Left renal cortex interstitium (tissue), 4 donors: Measurements from ENCODE around the gene RNF125. TPM values are rescaled to one million over a fixed set of nuclear protein-coding genes. Genes with fewer than 3 reads are reported as not detected.
A peak's percentile ranks its signal among the peaks of the same experiment; 100 is the strongest.
"Not testable (repeated sequence)": the region's sequence is repeated elsewhere in the genome, so short reads cannot be mapped to it uniquely, and the experiment has no call there.

Experiments
- DNase-seq, 4 donors: peaks; one replicate each; pipeline ENCODE4 v3.0.0-alpha.2; 2013; ENCODE audit warnings: low read depth in 4 of 4, low spot score in 2 of 4, missing footprints in 1 of 4
- polyA plus RNA-seq, 4 donors: library from polyadenylated mRNA; unstranded; fragments of 120-200 nt; gene quantifications; one replicate each; pipeline ENCODE4 v1.2.1, GENCODE V29; 2013; ENCODE audit not compliant: insufficient read length in 4 of 4

Gene RNF125
- 1 to 10 TPM; 1.9 to 3.3 (median 2.6) TPM for polyA plus RNA-seq

- DNase-seq = peak; percentile 56 to 76 (median 72)
Observed at GRCh38 chr18:32018331-32019250, at the start of gene RNF125. RNF125 (plus strand) TSS chr18:32018825; CDS start chr18:32018864, 39 bp downstream.

DNA sequence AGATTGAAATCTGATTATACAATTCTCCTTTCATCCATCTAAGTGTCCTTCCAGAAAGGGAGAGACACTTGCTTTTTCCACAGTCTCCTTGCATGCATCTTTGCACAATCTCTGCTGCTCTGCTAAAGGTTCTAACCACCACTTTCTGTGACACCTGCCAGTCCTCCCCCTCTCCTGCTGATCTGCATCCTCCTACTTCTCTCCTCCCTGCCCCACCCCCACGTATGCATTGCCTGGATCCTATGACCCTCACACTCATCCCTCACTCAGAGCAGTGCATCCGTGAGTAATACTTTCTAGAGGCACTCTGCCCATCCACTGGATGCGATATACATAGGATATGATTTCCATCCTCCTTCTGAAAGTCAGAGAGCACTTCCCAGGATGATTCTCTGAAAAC lies 48.0 kb upstream of the RNF125 start:
- no peak for DNase-seq

- DNase-seq = no peak
Observed at GRCh38 chr18:31973929-31974546, 44.6 kb upstream of the RNF125 start.

DNA sequence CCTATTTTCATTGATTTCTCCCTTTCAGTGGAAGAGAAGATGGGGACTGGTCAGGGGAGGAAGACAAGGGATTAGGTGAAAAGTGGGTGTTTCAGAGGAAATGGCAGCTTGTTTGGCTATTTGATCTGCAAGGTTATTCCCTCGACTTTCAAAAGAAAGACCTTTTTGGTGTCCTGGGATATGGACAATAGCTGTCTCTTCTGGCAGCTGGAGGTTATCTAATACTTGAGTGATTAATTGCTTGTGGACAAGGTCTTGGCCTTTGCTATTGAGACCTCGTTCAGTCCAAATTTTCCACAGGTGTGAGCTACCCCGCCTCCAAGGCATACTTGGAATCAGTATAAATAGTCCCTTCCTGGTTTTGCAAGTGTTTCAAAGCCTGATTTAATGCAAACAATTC lies 42.4 kb upstream of the RNF125 start:
- no peak for DNase-seq

GRCh38 chr18:31977270-31977872 lies 41.3 kb upstream of the RNF125 start:
- DNase-seq = peak in 2 of 4 donors; percentile 5 to 28

GRCh38 chr18:31978616-31979015 lies 40.0 kb upstream of the RNF125 start:
- DNase-seq = no peak

GRCh38 chr18:31979714-31980113 lies 38.9 kb upstream of the RNF125 start:
- DNase-seq = no peak

DNA sequence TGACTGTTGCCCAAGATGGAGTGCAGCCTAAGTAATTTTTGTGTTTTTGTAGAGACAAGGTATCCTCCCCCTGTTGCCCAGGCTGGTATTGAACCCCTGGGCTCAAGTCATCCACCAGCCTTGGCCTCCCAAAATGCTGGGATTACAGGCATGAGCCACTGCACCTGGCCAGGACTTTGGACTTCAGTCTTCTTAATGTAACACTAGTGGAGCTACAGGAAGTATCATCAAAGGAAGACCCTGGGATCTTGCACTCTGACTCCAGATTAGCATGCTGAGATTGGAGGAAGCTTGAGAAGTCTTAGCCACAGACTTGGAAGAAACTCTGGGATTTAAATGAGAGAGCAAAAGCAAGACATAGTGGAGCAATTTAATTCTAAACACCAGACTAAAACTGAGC lies 37.8 kb upstream of the RNF125 start:
- no peak for DNase-seq

DNA sequence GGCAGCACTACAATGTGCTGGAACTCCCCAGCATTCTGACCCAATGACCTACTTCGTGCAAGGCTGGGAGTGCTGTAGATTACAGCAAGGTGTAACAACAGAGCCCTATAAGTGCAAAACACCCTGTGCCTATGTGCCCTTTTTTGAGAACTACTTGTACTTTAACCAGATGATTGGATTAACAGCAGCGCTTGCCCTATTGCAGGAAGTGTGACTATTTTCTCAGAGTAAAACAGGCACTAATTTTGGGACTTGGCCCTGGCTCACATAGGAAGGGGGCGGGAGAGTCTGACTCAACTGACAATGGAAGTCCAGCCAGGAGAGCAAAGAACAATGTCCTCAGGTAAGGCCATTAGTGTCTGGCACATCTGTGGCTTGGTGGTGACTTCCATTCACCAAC lies 35.6 kb upstream of the RNF125 start:
- no peak for DNase-seq

DNA sequence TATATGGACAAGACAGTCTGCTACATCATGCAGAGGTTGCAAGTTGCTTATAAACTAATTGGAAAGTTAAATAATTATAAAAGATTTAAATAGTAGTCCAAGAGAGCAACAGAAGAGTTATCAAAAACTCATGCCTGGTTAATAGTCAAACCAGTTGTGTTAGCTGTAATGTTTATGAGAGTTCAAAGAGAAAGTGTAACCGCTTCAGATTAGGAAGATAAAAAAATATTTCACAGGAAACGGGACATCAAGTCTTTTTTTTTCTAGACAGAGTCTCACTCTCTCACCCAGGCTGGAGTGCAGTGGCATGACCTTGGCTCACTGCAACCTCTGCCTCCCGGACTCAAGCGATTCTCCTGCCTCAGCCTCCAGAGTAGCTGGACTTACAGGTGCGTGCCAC lies 34.6 kb upstream of the RNF125 start:
- no peak for DNase-seq

- no peak for DNase-seq
Observed at GRCh38 chr18:31990823-31991222, 27.8 kb upstream of the RNF125 start.

DNA sequence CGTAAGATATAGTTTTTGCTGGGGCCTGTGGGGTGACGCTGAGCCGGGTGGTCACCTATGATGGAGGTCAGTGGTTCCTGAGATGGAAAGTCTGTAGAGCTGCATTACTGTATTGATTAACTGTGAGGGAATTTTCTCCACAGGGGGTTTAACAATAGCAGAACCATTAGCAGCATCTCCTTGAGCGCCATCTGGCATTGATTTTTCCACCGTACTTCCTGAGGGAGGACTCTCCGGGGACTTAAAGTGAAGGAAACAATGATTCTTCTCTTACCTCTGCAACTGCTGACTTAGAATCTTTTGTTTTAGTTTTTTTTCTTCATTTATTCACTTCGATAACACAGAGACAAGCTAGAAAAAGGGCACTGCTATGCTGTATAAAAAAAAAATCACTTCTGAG lies 22.6 kb upstream of the RNF125 start:
- DNase-seq = no peak

- no peak for DNase-seq
Observed at GRCh38 chr18:31998880-31999412, 19.7 kb upstream of the RNF125 start.

DNA sequence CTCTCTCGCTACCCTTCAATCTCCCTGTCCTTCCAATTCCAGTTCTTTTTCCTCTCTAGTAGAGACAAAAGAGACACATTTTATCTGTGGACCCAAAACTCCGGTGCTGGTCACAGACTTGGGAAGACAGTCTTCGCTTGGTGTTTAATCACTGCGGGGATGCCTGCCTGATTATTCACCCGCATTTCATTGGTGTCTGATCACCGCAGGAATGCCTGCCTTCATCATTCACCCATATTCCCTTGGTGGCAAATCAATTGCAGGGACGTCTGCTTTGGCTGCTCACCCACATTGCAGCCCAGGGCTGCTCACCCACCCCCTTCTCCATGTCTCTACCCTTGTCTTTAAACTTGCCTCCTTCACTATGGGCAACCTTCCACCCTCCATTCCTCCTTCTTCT lies 17.5 kb upstream of the RNF125 start:
- not testable (repeated sequence) for DNase-seq

GRCh38 chr18:32003822-32004221 lies 14.8 kb upstream of the RNF125 start:
- DNase-seq = not testable (repeated sequence)

DNA sequence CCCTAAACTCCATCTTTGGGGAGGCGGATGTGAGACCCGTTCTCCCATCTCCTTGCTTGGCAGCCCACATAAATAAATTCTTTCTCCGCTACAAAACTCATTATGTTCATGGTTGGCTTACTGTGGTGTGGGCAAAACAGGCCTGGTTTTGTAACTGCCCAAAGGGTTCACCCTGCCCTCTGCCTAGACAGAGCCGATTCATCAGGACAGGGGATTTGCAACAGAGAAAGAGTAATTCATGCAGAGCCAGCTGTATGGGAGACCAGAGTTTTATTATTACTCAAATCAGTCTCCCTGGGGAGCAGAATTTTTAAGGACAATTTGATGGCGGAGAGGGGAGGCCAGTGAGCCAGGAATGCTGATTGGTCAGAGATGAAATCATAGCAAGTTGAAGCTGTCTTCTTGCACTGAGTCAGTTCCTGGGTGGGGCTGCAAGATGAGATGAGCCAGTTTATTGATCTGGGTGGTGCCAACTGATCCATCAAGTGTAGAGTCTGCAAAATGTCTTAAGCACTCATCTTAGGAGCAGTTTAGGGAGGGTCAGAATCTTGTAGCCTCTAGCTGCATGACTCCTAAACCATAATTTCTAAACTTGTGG lies 8.4 kb upstream of the RNF125 start:
- DNase-seq = no peak

GRCh38 chr18:32011193-32011592 lies 7.4 kb upstream of the RNF125 start:
- no peak for DNase-seq

DNA sequence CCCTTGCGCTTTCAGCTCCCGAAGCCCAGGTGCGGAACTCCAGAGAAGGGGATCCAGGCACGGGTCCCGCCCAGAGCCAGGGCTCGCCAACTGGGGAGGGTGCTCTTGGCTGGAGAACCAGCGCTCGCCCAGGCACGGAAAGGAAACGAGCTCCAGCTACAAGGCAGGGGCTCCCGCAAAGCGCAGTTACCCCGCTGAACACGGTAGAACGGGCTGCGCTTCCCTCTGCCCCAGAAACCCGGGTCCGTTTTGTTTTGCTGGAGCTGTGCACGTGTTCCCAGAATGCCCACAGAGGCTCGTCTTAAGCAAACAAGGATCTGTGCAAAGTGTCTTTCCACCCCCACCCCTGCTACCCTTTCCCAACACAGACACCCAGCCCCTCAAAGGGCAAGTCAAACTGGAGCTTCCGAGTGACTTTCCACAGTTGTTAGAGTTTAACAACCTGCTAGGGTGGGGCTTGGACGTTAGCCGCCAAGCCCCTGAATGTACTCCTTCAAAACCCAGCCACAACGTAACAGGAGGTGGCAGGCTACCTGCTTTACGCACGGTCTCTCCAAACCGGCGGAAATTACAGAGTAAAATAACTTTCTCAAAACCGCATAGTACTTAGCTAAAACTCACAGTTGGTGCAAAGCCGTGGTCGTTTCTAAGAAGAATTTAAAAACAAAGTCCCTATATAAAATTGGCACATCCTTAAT lies 775 bp downstream of the RNF125 start:
- peak; percentile 18 to 45 (median 28) for DNase-seq

- DNase-seq = not testable (repeated sequence)
Observed at GRCh38 chr18:32019949-32020625, 1.5 kb downstream of the RNF125 start.
